GM12873 (cell line): ENCODE data around the gene PRICKLE3.

Experiments
- CTCF ChIP-seq: IDR thresholded peaks from 2 replicates; pipeline ENCODE4 v1.5.1; 2012; ENCODE audit warnings: low read depth, mild to moderate bottlenecking, moderate library complexity, low read length, control low read depth; ENCODE audit not compliant: insufficient read depth; ENCODE audit errors: missing control alignments

The PRICKLE3 gene

GRCh38 chrX:49214416-49214815 lies 28.2 kb upstream of the PRICKLE3 start:
- no peak for TF ChIP-seq CTCF

GRCh38 chrX:49212861-49213260 lies 26.7 kb upstream of the PRICKLE3 start:
- no peak for TF ChIP-seq CTCF

- TF ChIP-seq CTCF, result no peak
Observed at GRCh38 chrX:49212209-49212608, 26.0 kb upstream of the PRICKLE3 start.

GRCh38 chrX:49211074-49211473 lies 24.9 kb upstream of the PRICKLE3 start:
- TF ChIP-seq CTCF, result no peak

- TF ChIP-seq CTCF, result no peak
Observed at GRCh38 chrX:49210406-49210805, 24.2 kb upstream of the PRICKLE3 start.

- no peak for TF ChIP-seq CTCF
Observed at GRCh38 chrX:49209434-49210251, 23.5 kb upstream of the PRICKLE3 start.

- no peak for TF ChIP-seq CTCF
Observed at GRCh38 chrX:49208399-49208798, 22.2 kb upstream of the PRICKLE3 start.
